LNCAP (cell line): Measurements from ENCODE around the gene TTC12.
A peak's percentile ranks its signal among the peaks of the same experiment; 100 is the strongest.

Experiments
- CTCF ChIP-seq: fragments of 450-650 bp; IDR thresholded peaks from 2 replicates; pipeline ENCODE4 v1.5.1; 2017; ENCODE audit warnings: mild to moderate bottlenecking

TTC12 gene

GRCh38 chr11:113286509-113287497 is 27.6 kb upstream of the TTC12 start:
- no peak for TF ChIP-seq CTCF

- no peak for TF ChIP-seq CTCF
Observed at GRCh38 chr11:113287801-113288200, 26.6 kb upstream of the TTC12 start.

GRCh38 chr11:113288286-113288863 is 26.0 kb upstream of the TTC12 start:
- TF ChIP-seq CTCF = no peak

GRCh38 chr11:113289431-113290187 is 24.8 kb upstream of the TTC12 start:
- TF ChIP-seq CTCF = peak; percentile 91

GRCh38 chr11:113293936-113294335 is 20.4 kb upstream of the TTC12 start:
- TF ChIP-seq CTCF = no peak

GRCh38 chr11:113295993-113296392 is 18.4 kb upstream of the TTC12 start:
- TF ChIP-seq CTCF = no peak

- no peak for TF ChIP-seq CTCF
Observed at GRCh38 chr11:113296447-113297205, 17.8 kb upstream of the TTC12 start.
